GM23338 (cell line): ENCODE data around the gene ZNF335.

ENCODE experiments used
- CREB1 ChIP-seq: fragments of 250-450 bp; sonication (Bioruptor Pico); IDR thresholded peaks from 2 replicates; pipeline ENCODE4 v1.5.0; 2020; ENCODE audit warnings: low read depth, mild to moderate bottlenecking, moderate library complexity
- EZH2 ChIP-seq: fragments of 200-600 bp; sonication (generic); IDR thresholded peaks from one replicate; pipeline ENCODE4 v1.8.0; 2017; ENCODE audit warnings: antibody characterized with exemption, mild to moderate bottlenecking, low read depth; ENCODE audit not compliant: unreplicated experiment
- EZH2phosphoT487 ChIP-seq: fragments of 200-600 bp; sonication (generic); IDR thresholded peaks from one replicate; pipeline ENCODE4 v1.8.1; 2018; ENCODE audit warnings: antibody characterized with exemption; ENCODE audit not compliant: unreplicated experiment
- JUNB ChIP-seq: IDR thresholded peaks from one replicate; pipeline ENCODE4 v1.6.1; 2016; ENCODE audit warnings: antibody characterized with exemption; ENCODE audit not compliant: unreplicated experiment
- NANOG ChIP-seq: IDR thresholded peaks from 2 replicates; pipeline ENCODE4 v1.6.1; 2016; ENCODE audit warnings: antibody characterized with exemption, borderline replicate concordance
- POLR2AphosphoS5 ChIP-seq: IDR thresholded peaks from 2 replicates; pipeline ENCODE4 v1.6.1; 2016; ENCODE audit warnings: antibody characterized with exemption, low read depth
- STAT1 ChIP-seq: IDR thresholded peaks from one replicate; pipeline ENCODE4 v1.6.1; 2016; ENCODE audit warnings: antibody characterized with exemption; ENCODE audit not compliant: unreplicated experiment
- ZNF114 ChIP-seq: fragments of 250-450 bp; sonication (Bioruptor Pico); IDR thresholded peaks from 2 replicates; pipeline ENCODE4 v1.5.0; 2020; ENCODE audit warnings: mild to moderate bottlenecking, moderate library complexity
- ZNF331 ChIP-seq: fragments of 250-450 bp; sonication (Bioruptor Pico); IDR thresholded peaks from 2 replicates; pipeline ENCODE4 v1.5.0; 2020; ENCODE audit warnings: low read depth, mild to moderate bottlenecking, moderate library complexity
- TF ChIP-seq, protein P1 (sequence below), 2 experiments: fragments of 200-600 bp in 1 of 2; sonication (generic) in 1 of 2; conservative IDR thresholded peaks; 2 replicates each; pipeline versions ENCODE4 v1.5.1 to v1.6.1; 2016 to 2017; ENCODE audit warnings: antibody characterized with exemption in 2 of 2, low read depth in 2 of 2, mild to moderate bottlenecking in 2 of 2, moderate library complexity in 1 of 2
- TF ChIP-seq, protein P2 (sequence below): IDR thresholded peaks from 2 replicates; pipeline ENCODE4 v1.6.1; 2016; ENCODE audit warnings: antibody characterized with exemption
- TF ChIP-seq, protein P3 (sequence below): IDR thresholded peaks from one replicate; pipeline ENCODE4 v1.6.1; 2018; ENCODE audit warnings: antibody characterized with exemption; ENCODE audit not compliant: unreplicated experiment
- TF ChIP-seq, protein P4 (sequence below): fragments of 250-450 bp; sonication (Bioruptor Pico); IDR thresholded peaks from 2 replicates; pipeline ENCODE4 v1.5.0; 2020; ENCODE audit warnings: mild to moderate bottlenecking, moderate library complexity

DNA sequence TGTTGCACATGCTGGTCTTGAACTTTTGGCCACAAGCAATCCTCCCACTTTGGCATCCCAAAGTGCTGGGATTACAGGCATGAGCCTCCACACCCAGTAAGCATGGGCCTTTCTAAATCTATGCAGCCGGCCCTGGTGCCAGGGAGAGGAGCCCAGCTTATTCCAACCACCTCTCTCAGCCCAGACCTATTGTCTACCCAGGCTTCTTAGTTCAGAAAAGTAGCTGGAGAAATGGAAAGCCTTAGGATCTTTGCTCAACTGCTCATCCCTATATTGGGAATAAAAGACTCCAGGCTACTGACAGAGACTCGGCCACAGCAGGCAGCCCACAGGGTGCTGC, 45.3 kb downstream of the ZNF335 start:
- TF ChIP-seq, protein P1, sequence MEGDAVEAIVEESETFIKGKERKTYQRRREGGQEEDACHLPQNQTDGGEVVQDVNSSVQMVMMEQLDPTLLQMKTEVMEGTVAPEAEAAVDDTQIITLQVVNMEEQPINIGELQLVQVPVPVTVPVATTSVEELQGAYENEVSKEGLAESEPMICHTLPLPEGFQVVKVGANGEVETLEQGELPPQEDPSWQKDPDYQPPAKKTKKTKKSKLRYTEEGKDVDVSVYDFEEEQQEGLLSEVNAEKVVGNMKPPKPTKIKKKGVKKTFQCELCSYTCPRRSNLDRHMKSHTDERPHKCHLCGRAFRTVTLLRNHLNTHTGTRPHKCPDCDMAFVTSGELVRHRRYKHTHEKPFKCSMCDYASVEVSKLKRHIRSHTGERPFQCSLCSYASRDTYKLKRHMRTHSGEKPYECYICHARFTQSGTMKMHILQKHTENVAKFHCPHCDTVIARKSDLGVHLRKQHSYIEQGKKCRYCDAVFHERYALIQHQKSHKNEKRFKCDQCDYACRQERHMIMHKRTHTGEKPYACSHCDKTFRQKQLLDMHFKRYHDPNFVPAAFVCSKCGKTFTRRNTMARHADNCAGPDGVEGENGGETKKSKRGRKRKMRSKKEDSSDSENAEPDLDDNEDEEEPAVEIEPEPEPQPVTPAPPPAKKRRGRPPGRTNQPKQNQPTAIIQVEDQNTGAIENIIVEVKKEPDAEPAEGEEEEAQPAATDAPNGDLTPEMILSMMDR (conservative IDR thresholded peaks at IDR 0.05; ENCODE audit: low read depth in 2 of 2), result no peak
- TF ChIP-seq EZH2phosphoT487 (no peak), EZH2 (no peak), POLR2AphosphoS5 (no peak), NANOG (no peak), CREB1 (no peak), JUNB (no peak), ZNF331 (CRISPR knock-in tag) (no peak), STAT1 (no peak), ZNF114 (no peak)
- TF ChIP-seq, protein P2, sequence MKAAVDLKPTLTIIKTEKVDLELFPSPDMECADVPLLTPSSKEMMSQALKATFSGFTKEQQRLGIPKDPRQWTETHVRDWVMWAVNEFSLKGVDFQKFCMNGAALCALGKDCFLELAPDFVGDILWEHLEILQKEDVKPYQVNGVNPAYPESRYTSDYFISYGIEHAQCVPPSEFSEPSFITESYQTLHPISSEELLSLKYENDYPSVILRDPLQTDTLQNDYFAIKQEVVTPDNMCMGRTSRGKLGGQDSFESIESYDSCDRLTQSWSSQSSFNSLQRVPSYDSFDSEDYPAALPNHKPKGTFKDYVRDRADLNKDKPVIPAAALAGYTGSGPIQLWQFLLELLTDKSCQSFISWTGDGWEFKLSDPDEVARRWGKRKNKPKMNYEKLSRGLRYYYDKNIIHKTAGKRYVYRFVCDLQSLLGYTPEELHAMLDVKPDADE, result no peak
- TF ChIP-seq, protein P3, sequence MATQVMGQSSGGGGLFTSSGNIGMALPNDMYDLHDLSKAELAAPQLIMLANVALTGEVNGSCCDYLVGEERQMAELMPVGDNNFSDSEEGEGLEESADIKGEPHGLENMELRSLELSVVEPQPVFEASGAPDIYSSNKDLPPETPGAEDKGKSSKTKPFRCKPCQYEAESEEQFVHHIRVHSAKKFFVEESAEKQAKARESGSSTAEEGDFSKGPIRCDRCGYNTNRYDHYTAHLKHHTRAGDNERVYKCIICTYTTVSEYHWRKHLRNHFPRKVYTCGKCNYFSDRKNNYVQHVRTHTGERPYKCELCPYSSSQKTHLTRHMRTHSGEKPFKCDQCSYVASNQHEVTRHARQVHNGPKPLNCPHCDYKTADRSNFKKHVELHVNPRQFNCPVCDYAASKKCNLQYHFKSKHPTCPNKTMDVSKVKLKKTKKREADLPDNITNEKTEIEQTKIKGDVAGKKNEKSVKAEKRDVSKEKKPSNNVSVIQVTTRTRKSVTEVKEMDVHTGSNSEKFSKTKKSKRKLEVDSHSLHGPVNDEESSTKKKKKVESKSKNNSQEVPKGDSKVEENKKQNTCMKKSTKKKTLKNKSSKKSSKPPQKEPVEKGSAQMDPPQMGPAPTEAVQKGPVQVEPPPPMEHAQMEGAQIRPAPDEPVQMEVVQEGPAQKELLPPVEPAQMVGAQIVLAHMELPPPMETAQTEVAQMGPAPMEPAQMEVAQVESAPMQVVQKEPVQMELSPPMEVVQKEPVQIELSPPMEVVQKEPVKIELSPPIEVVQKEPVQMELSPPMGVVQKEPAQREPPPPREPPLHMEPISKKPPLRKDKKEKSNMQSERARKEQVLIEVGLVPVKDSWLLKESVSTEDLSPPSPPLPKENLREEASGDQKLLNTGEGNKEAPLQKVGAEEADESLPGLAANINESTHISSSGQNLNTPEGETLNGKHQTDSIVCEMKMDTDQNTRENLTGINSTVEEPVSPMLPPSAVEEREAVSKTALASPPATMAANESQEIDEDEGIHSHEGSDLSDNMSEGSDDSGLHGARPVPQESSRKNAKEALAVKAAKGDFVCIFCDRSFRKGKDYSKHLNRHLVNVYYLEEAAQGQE, result no peak
- TF ChIP-seq, protein P4, sequence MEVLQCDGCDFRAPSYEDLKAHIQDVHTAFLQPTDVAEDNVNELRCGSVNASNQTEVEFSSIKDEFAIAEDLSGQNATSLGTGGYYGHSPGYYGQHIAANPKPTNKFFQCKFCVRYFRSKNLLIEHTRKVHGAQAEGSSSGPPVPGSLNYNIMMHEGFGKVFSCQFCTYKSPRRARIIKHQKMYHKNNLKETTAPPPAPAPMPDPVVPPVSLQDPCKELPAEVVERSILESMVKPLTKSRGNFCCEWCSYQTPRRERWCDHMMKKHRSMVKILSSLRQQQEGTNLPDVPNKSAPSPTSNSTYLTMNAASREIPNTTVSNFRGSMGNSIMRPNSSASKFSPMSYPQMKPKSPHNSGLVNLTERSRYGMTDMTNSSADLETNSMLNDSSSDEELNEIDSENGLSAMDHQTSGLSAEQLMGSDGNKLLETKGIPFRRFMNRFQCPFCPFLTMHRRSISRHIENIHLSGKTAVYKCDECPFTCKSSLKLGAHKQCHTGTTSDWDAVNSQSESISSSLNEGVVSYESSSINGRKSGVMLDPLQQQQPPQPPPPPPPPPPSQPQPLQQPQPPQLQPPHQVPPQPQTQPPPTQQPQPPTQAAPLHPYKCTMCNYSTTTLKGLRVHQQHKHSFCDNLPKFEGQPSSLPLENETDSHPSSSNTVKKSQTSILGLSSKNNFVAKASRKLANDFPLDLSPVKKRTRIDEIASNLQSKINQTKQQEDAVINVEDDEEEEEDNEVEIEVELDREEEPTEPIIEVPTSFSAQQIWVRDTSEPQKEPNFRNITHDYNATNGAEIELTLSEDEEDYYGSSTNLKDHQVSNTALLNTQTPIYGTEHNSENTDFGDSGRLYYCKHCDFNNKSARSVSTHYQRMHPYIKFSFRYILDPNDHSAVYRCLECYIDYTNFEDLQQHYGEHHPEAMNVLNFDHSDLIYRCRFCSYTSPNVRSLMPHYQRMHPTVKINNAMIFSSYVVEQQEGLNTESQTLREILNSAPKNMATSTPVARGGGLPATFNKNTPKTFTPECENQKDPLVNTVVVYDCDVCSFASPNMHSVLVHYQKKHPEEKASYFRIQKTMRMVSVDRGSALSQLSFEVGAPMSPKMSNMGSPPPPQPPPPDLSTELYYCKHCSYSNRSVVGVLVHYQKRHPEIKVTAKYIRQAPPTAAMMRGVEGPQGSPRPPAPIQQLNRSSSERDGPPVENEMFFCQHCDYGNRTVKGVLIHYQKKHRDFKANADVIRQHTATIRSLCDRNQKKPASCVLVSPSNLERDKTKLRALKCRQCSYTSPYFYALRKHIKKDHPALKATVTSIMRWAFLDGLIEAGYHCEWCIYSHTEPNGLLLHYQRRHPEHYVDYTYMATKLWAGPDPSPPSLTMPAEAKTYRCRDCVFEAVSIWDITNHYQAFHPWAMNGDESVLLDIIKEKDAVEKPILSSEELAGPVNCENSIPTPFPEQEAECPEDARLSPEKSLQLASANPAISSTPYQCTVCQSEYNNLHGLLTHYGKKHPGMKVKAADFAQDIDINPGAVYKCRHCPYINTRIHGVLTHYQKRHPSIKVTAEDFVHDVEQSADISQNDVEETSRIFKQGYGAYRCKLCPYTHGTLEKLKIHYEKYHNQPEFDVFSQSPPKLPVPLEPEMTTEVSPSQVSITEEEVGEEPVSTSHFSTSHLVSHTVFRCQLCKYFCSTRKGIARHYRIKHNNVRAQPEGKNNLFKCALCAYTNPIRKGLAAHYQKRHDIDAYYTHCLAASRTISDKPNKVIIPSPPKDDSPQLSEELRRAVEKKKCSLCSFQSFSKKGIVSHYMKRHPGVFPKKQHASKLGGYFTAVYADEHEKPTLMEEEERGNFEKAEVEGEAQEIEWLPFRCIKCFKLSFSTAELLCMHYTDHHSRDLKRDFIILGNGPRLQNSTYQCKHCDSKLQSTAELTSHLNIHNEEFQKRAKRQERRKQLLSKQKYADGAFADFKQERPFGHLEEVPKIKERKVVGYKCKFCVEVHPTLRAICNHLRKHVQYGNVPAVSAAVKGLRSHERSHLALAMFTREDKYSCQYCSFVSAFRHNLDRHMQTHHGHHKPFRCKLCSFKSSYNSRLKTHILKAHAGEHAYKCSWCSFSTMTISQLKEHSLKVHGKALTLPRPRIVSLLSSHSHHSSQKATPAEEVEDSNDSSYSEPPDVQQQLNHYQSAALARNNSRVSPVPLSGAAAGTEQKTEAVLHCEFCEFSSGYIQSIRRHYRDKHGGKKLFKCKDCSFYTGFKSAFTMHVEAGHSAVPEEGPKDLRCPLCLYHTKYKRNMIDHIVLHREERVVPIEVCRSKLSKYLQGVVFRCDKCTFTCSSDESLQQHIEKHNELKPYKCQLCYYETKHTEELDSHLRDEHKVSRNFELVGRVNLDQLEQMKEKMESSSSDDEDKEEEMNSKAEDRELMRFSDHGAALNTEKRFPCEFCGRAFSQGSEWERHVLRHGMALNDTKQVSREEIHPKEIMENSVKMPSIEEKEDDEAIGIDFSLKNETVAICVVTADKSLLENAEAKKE, result no peak
